NCI-H526 treated with DMSO at 0.1 percent for 48 hours (cell line): ENCODE data around the gene PI4KA.
"Not testable (repeated sequence)": the region's sequence is repeated elsewhere in the genome, so short reads cannot be mapped to it uniquely, and the experiment has no call there.

ENCODE experiments used
- DNase-seq: peaks from one replicate; lab custom pipeline; 2025; lab: John Stamatoyannopoulos, UW

Gene PI4KA

GRCh38 chr22:20776624-20777405 lies 81.8 kb downstream of the PI4KA start:
- DNase-seq = no peak

DNA sequence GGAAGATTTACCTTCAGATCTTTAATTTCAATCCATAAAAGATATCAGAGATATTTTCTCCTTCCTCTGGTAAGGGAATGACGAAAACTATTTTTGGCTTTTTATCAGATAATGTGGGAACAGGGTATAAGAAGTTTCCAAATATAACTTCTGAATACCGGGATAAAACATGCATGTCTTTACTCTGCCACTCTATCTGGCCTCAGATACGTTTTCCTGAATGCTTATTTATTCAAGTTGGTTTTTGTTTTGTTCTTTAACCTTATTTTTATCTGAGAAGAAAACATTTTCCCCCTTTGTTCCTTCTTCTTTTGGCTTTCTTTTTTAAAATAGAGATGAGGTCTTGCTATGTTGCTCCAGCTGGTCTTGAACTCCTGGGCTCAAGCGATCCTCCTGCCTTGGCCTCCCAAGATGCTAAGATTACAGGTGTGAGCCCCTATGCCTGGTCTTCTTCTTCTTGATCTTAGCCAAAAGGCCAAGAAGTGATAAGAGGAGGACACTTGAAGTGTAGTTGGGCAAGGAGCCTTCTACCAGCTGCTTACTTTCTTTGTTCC lies 83.2 kb downstream of the PI4KA start:
- DNase-seq = no peak

GRCh38 chr22:20774882-20775281 lies 83.7 kb downstream of the PI4KA start:
- no peak for DNase-seq

DNA sequence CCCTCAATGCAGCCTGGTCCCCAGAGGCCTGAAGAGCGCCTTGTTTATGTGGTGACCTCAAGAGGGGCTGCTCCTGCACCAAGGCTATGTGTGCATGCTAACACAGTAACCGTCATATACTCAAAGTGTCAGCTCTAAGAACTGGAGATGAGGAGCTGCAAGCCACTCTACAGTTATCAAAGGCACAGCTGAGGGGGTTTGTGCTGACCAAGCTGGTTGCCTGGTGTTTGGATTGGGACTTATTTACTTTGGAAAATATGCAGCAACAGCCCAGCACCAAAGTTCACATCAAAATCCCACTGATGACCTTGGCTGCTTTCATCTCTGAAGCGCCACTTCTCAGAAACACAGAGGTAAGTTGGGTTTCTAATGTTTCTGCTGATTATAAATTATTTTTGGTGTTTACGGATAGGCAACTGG lies 84.8 kb downstream of the PI4KA start, which contains the start of gene SERPIND1:
TSS of gene SERPIND1 (plus strand) at position 321 of the 420 bp plus-strand sequence. CDS start 5,200 bp downstream, outside the sequence.
- DNase-seq = no peak

- DNase-seq = no peak
Measured at GRCh38 chr22:20771918-20772625, 86.5 kb downstream of the PI4KA start.

DNA sequence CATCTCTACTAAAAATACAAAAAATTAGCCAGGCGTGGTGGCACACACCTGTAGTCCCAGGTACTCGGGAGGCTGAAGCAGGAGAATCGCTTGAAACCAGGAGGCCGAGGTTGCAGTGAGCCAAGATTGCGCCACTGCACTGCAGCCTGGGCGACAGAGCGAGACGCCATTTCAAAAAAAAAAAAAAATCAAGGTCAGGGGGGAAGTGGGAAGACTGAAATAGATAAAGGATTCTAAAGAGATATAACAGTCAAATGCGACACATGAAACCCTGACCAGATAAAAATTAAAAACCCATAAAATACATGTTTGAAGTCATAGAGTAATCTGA lies 89.2 kb downstream of the PI4KA start:
- DNase-seq = not testable (repeated sequence)

DNA sequence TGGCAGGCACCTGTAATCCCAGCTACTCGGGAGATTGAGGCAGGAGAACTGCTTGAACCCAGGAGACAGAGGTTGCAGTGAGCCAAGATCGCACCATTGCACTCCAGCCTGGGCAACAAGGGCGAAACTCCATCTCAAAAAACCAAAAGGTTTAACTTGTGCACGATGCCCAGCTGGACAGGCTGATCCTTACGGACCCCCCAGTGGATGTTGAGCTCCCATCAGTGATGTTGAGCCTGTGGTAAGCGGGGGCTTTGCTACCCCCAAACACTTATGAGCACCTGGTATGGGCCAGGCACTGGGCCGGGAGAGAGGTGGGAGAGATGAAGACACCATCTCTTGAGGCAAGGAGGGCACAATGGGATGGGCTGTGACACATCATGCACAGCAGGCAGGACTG lies 92.1 kb downstream of the PI4KA start:
- DNase-seq = no peak

GRCh38 chr22:20765938-20766337 lies 92.7 kb downstream of the PI4KA start:
- DNase-seq = no peak

GRCh38 chr22:20764729-20765128 lies 93.9 kb downstream of the PI4KA start:
- no peak for DNase-seq

DNA sequence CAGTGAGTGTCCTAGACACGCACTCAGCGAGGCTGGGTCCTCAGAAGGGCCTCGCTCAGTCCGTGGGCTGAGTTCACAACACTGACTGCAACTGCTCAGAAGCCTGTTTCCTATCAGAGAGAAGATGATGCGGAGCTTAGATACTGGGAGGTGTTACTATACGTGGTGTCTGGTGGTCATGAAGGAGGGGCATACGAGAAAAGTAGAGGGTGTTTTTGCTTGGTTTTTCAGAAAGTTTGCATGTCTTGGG lies 94.2 kb downstream of the PI4KA start:
- no peak for DNase-seq

DNA sequence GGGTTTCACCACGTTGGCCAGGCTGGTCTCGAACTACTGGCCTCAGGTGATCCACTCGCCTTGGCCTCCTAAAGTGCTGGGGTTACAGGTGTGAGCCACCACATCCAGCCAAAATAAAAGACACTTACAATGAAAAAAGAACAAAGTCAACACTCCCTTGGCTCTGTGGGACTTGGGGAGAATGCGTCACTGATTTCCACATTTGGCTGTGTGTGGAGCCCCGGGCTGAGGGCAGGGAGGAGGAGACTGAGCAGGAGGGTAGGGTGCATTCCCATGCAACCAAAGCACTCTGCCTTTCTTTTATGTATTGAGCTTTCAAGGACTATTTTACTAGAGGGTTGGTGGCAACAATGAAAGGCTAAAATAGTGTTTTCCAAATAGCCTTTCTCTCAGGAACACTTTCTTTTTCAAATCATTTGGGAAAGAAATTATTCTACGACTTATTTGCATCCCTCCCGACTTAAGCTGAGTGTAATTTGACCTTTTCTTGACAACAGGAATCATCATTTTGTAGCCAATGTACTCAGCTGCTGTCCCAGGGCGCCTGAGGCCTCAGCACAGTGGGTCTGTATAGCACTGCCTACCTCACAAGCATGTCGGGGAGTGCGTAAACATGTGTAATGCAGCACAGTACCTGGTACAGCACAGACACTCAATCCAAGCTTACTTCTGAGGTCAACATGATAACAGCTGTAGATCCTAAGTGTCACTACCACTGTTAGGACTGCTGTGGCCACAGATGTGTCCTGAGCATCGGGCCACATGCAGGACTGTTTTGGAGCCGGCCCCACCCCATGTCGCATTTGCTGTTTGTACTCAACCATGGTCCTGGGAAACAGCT lies 94.8 kb downstream of the PI4KA start:
- no peak for DNase-seq

GRCh38 chr22:20762233-20762796 lies 96.3 kb downstream of the PI4KA start:
- DNase-seq = no peak

- no peak for DNase-seq
Measured at GRCh38 chr22:20761536-20761935, 97.1 kb downstream of the PI4KA start.

- DNase-seq = no peak
Measured at GRCh38 chr22:20760084-20760483, 98.5 kb downstream of the PI4KA start.

DNA sequence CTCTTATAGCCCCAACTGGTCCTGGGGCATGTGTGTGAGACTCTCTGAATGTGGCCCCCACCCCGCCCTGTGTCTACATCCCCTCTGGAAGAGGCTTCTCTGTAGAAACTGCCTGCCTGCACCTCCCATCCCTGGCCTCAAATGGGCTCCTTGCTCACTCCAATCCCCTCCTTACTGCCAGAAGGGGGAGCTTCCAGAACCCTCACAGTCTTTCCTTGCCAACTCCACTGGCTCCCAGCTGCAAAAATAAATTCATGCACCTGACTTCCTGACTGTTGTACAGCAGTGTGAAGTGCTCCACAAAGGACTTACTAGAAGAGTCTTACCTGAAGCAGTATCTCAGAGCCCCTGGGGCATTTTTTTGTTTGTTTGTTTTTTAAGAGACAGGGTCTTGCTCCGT lies 99.9 kb downstream of the PI4KA start:
- DNase-seq = no peak

GRCh38 chr22:20756846-20757245 lies 101.8 kb downstream of the PI4KA start:
- DNase-seq = no peak

DNA sequence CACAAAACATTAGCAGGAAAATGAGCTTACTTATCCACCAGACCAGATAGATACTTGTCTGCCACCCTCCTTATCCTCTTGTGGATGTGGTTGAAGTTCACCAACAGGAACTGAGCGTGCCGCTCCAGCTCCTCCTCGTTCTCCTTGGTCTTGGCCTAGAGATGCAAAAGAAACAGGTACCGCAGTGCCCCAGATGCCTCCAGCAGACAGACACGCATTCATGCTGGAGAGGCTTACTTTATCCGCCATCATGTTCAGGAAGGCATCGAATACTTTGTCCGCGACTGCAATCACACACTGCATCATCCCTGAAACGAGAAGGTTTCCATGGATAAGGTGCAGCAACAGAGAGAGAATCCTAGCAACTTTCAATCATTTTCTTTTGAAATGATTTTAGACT lies 105.7 kb downstream of the PI4KA start:
- no peak for DNase-seq

DNA sequence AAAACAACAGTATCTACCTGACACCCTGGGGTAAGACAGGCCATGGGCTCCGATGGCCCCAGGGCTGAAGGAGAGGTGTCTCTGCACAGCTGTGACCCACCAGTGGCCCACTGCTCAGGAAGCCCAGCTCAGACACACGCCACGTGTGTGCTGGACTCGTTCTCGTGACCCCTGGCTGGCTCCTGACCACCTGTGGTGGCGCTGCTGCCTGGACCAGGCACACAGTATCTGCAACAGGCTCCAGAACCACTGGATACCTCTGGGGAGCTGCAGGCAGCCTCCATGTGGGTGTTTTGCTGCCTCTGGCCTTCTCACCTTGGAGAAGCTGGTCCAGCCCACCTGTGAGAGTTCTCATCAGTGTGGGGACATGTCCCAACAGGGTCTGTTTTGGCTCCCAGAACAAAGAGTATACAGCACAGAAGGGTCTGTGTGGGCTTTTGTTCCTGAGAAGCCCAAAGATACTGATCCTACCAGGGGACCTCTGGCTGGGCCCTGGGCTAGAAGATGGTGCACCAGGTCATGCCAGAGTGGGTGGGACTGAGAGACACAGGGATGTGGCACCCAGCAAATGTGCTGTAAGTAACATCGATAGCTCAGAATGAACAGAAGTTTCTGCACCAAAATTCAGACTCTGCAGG lies 106.4 kb downstream of the PI4KA start:
- DNase-seq = no peak

DNA sequence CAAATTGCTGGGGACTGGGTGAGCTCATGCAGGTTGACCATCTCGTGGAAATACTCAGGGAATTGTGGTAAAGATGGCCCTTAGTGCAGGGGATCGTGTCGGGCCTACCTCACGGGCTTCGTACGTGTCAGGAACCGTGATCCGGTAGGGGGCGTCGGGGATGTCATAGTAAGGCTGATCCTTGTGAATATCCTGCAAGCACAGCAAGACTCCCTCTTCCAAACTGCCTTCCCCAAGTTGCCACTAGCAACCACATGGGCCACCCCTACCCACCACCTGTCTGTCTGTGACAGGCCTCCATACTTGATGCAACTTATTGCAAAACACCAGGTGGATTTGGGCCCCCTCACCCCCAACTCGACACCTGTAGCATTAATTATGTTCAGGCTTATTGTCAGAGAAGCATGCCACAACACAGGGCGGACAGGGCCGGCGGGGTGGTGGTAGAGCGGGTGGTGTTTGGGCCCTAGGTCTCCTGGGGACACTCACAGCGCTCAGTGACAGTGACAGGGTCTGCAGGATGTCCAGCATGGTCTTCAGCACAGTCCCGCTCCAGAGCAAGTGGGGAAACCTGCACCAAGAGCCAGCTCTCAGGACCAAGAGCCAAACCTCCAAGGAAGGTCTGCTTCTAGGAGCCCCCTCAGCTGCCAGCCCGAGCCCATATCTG lies 107.3 kb downstream of the PI4KA start:
- DNase-seq = no peak

GRCh38 chr22:20750461-20751184 lies 108.0 kb downstream of the PI4KA start:
- DNase-seq = no peak

GRCh38 chr22:20749453-20749852 lies 109.2 kb downstream of the PI4KA start:
- no peak for DNase-seq
